ENCODE measurements around the gene GIN1. TPM values are rescaled to one million over a fixed set of nuclear protein-coding genes. Genes with fewer than 3 reads are reported as not detected.
A peak's percentile ranks its signal among the peaks of the same experiment; 100 is the strongest.
"Not testable (repeated sequence)": the region's sequence is repeated elsewhere in the genome, so short reads cannot be mapped to it uniquely, and the experiment has no call there.

The GIN1 gene
- 1 to 10 TPM; 5.6 to 8.0 TPM for total RNA-seq

- ATAC-seq (ENCODE audit: insufficient number of reproducible peaks, low FRiP score, low read depth) (peak; percentile 98), DNase-seq (ENCODE audit: low spot score) (peak; percentile 85)
- TF ChIP-seq CTCF (IDR thresholded peaks at IDR 0.05), result no peak
- H3K4me3 ChIP-seq, result peak within 1 kb of the TSS; percentile 87
- H3K27me3 ChIP-seq (replicated peaks; ENCODE audit: insufficient read depth), result no peaks in the 10 kb centered on the region
- H3K4me1 ChIP-seq (ENCODE audit: control insufficient read depth in 1 of 2, low read depth in 2 of 2), result peaks cover 18 to 30% of the 10 kb centered on the region in 2 donors
- no peaks in the 10 kb centered on the region for H3K9me3 ChIP-seq
- H3K27ac ChIP-seq, result peak within 1 kb of the TSS; percentile 89 to 96
- H3K36me3 ChIP-seq, result no peaks in the 10 kb centered on the region
Measured at GRCh38 chr5:103119765-103120606, at the start of gene GIN1, which contains the start of gene PPIP5K2. Gene GIN1 (minus strand): TSS chr5:103120138. CDS start chr5:103108707, 11,431 bp downstream. Gene PPIP5K2 (plus strand): TSS chr5:103120301. CDS start chr5:103129590, 9,289 bp downstream.

GRCh38 chr5:103166706-103167105 is 46.8 kb upstream of the GIN1 start:
- Histone ChIP-seq H3K27me3 (replicated peaks; ENCODE audit: insufficient read depth) (no peaks in the 10 kb centered on the region), H3K27ac (no peak overlapping the region), H3K4me3 (no peak overlapping the region), H3K36me3 (peaks cover 30% of the 10 kb centered on the region), H3K9me3 (no peaks in the 10 kb centered on the region), H3K4me1 (ENCODE audit: control insufficient read depth in 1 of 2, low read depth in 2 of 2) (no peaks in the 10 kb centered on the region)
- DNase-seq (ENCODE audit: low spot score) (no peak), ATAC-seq (ENCODE audit: insufficient number of reproducible peaks, low FRiP score, low read depth) (no peak)
- TF ChIP-seq CTCF (IDR thresholded peaks at IDR 0.05), result no peak

- Histone ChIP-seq H3K4me3 (no peak overlapping the region), H3K9me3 (no peaks in the 10 kb centered on the region), H3K4me1 (ENCODE audit: control insufficient read depth in 1 of 2, low read depth in 2 of 2) (no peaks in the 10 kb centered on the region), H3K27me3 (replicated peaks; ENCODE audit: insufficient read depth) (no peaks in the 10 kb centered on the region), H3K27ac (no peak overlapping the region), H3K36me3 (peaks cover 19% of the 10 kb centered on the region)
- ATAC-seq (ENCODE audit: insufficient number of reproducible peaks, low FRiP score, low read depth) (no peak), DNase-seq (ENCODE audit: low spot score) (no peak)
- no peak for TF ChIP-seq CTCF (IDR thresholded peaks at IDR 0.05)
Measured at GRCh38 chr5:103151156-103151555, 31.2 kb upstream of the GIN1 start.

- TF ChIP-seq CTCF (IDR thresholded peaks at IDR 0.05), result no peak
- Histone ChIP-seq H3K9me3 (no peaks in the 10 kb centered on the region), H3K4me1 (ENCODE audit: control insufficient read depth in 1 of 2, low read depth in 2 of 2) (no peaks in the 10 kb centered on the region), H3K27ac (no peak overlapping the region), H3K36me3 (peaks cover 14% of the 10 kb centered on the region), H3K4me3 (no peak overlapping the region), H3K27me3 (replicated peaks; ENCODE audit: insufficient read depth) (no peaks in the 10 kb centered on the region)
- no peak for DNase-seq (ENCODE audit: low spot score)
- no peak for ATAC-seq (ENCODE audit: insufficient number of reproducible peaks, low FRiP score, low read depth)
Measured at GRCh38 chr5:103148213-103148612, 28.3 kb upstream of the GIN1 start.

- DNase-seq (ENCODE audit: low spot score) (no peak), ATAC-seq (ENCODE audit: insufficient number of reproducible peaks, low FRiP score, low read depth) (no peak)
- Histone ChIP-seq H3K36me3 (peaks cover 22% of the 10 kb centered on the region), H3K4me3 (no peak overlapping the region), H3K27ac (no peak overlapping the region), H3K4me1 (ENCODE audit: control insufficient read depth in 1 of 2, low read depth in 2 of 2) (no peaks in the 10 kb centered on the region), H3K9me3 (no peaks in the 10 kb centered on the region), H3K27me3 (replicated peaks; ENCODE audit: insufficient read depth) (no peaks in the 10 kb centered on the region)
- no peak for TF ChIP-seq CTCF (IDR thresholded peaks at IDR 0.05)
Measured at GRCh38 chr5:103145196-103145595, 25.3 kb upstream of the GIN1 start.

GRCh38 chr5:103142132-103142531 is 22.2 kb upstream of the GIN1 start:
- not testable (repeated sequence) for H3K4me3 ChIP-seq; H3K27ac ChIP-seq; H3K27me3 ChIP-seq (replicated peaks; ENCODE audit: insufficient read depth); DNase-seq (ENCODE audit: low spot score); ATAC-seq (ENCODE audit: insufficient number of reproducible peaks, low FRiP score, low read depth); H3K4me1 ChIP-seq (ENCODE audit: control insufficient read depth in 1 of 2, low read depth in 2 of 2); H3K9me3 ChIP-seq
- H3K36me3 ChIP-seq, result peaks cover 16% of the 10 kb centered on the region
